GM12864 (cell line): Measurements from ENCODE around the gene MDP1.

Source experiments
- DNase-seq: peaks from one replicate; pipeline ENCODE4 v3.0.0-alpha.2; 2011; ENCODE audit warnings: low read depth
- H3K4me3 ChIP-seq: 2 replicates; pipeline ENCODE4 v1.5.1; 2011; ENCODE audit warnings: mild to moderate bottlenecking, low read depth, low read length, control low read depth
- TF ChIP-seq, protein P1 (sequence below): IDR thresholded peaks from 2 replicates; pipeline ENCODE4 v1.5.1; 2011; ENCODE audit warnings: low read depth, mild to moderate bottlenecking, moderate library complexity, low read length, control low read depth, inconsistent platforms; ENCODE audit errors: missing control alignments

Gene MDP1

DNA sequence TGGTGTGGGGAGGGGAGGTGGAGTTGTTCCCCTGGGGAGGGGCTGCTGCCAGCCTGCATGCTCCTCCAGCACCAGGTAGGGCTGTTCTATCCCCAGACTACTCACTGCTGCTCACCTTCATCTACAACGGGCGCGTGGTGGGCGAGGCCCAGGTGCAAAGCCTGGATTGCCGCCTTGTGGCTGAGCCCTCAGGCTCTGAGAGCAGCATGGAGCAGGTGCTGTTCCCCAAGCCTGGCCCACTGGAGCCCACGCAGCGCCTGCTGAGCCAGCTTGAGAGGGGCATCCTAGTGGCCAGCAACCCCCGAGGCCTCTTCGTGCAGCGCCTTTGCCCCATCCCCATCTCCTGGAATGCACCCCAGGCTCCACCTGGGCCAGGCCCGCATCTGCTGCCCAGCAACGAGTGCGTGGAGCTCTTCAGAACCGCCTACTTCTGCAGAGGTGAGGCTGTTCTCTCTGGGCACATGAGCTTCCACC is 51.3 kb downstream of the MDP1 start:
- DNase-seq: no peak
- TF ChIP-seq, protein P1, sequence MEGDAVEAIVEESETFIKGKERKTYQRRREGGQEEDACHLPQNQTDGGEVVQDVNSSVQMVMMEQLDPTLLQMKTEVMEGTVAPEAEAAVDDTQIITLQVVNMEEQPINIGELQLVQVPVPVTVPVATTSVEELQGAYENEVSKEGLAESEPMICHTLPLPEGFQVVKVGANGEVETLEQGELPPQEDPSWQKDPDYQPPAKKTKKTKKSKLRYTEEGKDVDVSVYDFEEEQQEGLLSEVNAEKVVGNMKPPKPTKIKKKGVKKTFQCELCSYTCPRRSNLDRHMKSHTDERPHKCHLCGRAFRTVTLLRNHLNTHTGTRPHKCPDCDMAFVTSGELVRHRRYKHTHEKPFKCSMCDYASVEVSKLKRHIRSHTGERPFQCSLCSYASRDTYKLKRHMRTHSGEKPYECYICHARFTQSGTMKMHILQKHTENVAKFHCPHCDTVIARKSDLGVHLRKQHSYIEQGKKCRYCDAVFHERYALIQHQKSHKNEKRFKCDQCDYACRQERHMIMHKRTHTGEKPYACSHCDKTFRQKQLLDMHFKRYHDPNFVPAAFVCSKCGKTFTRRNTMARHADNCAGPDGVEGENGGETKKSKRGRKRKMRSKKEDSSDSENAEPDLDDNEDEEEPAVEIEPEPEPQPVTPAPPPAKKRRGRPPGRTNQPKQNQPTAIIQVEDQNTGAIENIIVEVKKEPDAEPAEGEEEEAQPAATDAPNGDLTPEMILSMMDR: no peak
- no peak overlapping the region for H3K4me3 ChIP-seq
